Amygdala (tissue), 56 donors: ENCODE data around the gene RLF.
"Not testable (repeated sequence)": the region's sequence is repeated elsewhere in the genome, so short reads cannot be mapped to it uniquely, and the experiment has no call there.

Experiments
- DNase-seq, 56 donors: peaks; one replicate each; lab custom pipeline; 2025; lab: John Stamatoyannopoulos, UW

RLF gene

DNA sequence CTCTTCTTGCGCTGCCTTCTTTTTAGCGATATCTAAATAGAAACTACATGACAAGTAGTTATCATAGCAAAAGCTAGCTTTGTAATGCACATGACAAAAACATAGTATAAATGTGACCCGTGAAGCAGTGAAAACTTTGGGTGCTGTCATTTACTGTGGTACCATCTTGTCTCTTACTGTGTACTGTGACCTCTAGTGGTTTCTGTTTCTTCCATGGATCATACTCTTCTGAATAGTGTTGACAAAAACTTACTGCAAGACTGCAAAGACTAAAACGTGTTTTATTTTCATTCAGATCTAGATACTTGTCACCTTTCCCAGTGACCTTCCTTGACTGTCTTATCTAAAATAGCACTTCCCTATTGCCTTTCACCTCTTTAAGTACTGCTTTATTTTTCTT is 6.1 kb downstream of the RLF start:
- no peak for DNase-seq

GRCh38 chr1:40171036-40171435 is 9.8 kb downstream of the RLF start:
- DNase-seq: no peak

DNA sequence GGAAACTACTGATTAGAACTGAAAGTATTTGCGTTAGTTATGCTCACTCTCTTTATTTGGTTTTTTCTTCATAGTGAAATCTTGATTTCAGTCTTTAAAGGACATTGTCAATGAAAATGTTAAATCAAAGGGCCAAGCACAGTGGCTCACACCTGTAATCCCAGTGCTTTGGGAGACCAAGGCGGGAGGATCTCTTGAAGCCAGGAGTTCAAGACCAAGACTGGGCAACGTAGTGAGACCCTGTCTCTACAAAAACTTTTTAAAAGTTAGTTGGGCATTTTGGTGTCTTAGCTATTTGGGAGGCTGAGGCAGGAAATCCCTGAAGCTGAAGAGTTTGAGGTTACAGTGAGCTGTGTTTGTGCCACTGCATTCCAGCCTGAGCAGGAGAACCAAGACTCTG is 13.6 kb downstream of the RLF start:
- no peak for DNase-seq

DNA sequence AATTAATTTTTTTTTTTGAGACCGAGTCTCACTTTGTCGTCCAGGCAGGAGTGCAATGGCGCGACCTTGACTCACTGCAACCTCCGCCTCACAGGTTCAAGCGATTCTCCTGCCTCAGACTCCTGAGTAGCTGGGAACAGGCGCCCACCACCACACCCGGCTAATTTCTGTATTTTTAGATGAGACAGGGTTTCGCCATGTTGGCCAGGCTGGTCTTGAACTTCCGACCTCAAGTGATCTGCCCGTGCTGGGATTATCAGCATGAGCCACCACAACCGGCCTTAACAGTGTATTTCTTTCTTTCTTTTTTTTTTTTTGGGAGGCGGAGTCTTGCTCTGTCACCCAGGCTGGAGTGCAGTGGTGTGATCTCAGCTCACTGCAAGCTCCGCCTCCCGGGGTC is 15.8 kb downstream of the RLF start:
- not testable (repeated sequence) for DNase-seq

DNA sequence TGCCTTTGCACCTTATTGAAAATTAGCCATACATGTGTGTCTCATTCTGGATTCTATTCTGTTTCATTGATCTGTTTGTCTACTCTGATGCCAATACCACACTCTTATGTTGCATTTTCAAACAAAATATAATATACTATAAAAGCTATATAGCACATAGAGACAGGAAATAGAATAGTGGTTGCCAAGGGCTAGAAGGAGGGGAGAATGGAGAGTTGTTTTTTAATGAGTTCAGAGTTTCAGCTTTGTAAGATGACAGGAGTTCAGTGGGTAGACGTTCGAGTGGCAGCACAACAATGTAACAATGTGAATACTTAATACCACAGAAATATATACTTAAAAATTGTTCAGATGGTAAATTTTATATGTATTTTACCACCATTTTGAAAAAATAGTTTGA is 17.0 kb downstream of the RLF start:
- DNase-seq: no peak

- no peak for DNase-seq
These were observed 18.4 kb downstream of the RLF start for GRCh38 chr1:40179496-40180089.

DNA sequence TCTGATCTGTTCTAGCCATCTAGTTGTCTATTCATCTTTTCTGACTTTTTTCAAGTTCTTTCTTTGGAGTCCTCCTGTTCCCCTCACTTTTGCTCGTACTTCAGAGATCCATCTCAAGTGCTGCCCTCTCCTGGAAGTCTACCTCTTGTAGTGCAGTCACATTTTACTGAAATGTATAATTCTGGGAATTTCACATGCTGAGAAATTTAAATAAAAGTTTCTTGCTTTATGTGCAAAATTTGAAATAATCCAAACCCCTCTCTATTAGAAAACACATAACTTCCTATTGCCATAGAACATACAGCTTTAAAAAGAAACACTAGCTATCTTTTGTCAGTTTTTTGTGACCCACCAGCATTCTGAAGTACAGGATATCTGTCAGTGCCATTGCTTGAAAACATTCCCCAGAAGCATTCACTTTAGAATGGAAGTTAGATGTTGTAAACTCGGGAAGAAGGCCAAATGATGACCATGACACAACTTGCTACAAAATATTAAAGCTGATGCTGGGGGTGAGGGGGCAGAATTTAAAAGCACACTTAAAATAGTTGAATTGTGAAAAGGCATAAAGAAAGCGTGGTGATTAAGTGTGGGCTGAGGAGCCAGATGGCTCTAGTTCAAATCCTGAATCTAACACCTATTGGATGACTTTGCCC is 22.0 kb downstream of the RLF start:
- DNase-seq: peak in 1 of 56 donors; percentile 15

DNA sequence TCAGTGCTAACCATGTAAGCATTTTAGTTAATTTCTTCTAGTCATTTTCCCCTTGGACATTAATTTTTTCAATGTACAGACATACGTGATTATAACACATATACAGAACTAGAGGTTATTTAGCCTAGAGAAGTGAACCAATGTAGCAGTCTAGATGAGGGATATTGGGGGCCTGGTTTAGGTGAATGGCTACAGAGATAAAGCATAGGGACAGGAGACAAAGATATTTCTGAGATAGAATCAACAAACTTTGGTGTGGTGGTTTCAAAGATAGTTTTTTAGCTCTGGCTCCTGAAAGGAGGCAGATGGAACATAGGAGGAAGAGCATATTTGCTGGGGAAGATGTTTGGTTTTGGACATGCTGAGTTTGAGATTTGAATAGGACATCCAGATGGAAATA is 23.0 kb downstream of the RLF start:
- DNase-seq: no peak

DNA sequence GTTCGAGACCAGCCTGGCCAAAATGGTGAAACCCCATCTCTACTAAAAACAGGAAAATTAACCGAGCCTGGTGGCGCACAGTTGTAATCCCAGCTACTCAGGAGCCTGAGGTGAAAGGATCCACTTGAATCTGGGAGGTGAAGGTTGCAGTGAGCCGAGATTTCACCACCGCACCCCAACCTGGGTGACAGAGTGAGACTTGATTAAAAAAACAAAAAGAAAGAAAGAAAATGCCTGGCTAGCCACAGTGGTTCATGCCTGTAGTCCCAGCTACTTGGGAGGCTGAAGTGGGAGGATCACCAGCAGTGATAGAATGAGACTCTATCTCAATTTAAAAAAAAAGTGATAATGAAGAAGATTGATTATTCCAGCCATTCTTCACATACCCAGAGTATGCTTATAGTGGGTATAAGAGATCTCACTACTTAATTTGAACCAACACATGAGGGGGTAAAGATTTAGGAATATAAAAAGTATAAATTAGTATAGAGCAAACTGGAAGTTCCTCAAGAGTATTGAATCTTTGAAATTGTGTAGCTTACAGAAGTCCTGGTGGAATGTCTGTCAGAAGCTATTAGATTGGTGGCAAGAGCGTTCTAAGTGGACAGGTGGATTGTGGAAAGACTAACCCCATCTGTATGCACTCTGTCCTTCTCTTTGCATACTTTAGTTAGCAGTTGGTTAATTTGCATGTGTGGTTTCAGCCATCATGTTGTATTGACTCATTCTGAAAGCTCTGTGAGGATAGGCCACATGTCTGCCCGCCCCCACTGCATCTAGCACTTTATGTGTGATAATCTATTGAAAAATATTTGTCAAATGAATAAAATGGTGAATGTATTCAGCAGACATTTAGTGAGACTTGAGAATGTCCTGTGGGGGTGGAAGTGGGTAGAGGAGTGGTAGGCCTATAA is 25.0 kb downstream of the RLF start:
- DNase-seq: peak in 14 of 56 donors; percentile 1 to 46 (median 15)

GRCh38 chr1:40187399-40187798 is 26.2 kb downstream of the RLF start:
- DNase-seq: no peak

DNA sequence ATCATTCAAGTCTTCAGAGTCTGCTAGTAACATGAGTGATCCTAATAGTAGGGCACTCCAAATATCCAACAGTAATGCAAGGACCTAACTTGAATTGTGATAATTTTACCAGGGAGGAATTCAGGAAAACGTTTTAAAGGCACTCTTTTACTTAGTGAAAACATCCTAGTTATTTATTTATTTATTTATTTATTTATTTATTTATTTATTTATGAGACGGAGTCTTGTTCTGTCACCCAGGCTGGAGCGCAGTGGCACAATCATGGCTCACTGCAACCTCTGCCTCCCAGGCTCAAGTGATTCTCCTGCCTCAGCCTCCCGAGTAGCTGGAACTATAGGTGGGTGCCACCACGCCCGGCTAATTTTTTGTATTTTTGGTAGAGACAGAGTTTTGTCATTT is 33.5 kb downstream of the RLF start:
- DNase-seq: not testable (repeated sequence)

- DNase-seq: no peak
These were observed 36.5 kb downstream of the RLF start for GRCh38 chr1:40197656-40198055.

DNA sequence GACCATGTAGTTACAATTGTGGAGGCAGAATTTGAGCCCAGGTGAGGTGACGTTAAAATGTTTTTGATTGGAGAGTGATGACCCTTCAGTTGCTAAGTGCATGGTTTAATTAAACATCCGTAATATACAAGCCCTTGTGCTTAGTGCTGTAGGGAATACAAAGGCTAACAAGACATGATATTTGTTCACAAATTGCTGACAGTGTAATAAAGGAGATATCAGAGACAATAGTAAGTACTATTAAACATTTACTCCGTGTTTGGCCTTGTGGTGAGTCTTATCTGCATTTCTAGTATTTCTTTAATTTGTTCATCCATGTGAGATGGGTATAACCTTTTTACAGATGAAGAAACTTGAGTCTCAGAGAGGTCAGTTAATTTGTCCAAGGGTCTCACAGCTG is 37.9 kb downstream of the RLF start:
- DNase-seq: no peak

DNA sequence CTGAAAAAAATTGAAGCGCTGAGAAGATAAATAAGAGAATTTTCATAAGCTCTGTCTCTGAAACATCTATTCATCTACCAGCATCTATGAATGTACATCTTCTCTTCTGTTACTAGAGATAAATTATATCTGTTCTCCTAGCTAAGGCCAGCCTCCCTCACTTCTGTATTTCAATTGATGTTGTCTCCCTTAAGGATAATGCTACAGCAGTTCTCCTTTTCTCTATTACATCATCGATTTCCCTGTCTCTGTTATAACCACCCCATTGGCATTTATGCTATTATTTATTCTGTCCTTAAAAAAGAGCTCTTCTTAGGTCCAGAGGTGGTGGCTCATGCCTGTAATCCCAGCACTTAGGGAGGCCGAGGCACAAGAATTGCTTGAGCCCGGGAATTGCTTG is 43.7 kb downstream of the RLF start:
- DNase-seq: no peak

DNA sequence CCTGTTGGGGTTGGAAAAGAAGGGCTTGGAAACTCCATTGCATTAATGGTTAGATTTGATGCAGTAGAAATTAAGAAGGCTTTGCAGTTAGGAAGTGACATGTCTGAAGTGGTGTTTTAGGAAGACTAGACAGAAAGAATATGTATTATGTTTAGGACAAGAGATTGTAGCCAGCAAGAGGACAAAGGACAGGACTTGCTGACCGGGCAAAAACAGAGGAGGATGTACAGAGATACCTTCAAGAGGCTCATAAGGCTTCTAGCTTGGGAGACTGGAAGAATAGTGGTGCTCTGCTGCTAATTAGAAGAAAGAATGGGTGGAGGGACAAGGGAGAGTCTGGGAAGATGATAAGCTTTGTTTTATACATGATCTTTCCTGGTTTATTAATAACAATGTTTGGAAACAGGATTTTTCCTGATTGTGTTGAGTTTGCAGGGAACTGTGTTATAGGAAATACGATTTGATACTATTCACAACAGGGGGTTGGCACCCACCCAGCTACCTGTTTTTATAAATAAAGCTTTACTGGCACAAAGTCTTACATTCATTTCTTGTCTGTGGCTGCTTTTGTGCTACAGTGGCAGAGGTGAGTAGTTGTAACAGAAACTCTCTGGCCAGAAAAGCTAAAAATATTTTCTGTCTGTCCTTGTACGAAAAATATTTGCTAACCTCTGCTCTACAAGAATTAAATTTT is 49.5 kb downstream of the RLF start:
- no peak for DNase-seq

GRCh38 chr1:40218333-40218732 is 57.1 kb downstream of the RLF start:
- no peak for DNase-seq

- DNase-seq: not testable (repeated sequence)
These were observed 60.3 kb downstream of the RLF start for GRCh38 chr1:40221471-40221905.

- DNase-seq: no peak
These were observed 61.0 kb downstream of the RLF start for GRCh38 chr1:40221977-40222772.

DNA sequence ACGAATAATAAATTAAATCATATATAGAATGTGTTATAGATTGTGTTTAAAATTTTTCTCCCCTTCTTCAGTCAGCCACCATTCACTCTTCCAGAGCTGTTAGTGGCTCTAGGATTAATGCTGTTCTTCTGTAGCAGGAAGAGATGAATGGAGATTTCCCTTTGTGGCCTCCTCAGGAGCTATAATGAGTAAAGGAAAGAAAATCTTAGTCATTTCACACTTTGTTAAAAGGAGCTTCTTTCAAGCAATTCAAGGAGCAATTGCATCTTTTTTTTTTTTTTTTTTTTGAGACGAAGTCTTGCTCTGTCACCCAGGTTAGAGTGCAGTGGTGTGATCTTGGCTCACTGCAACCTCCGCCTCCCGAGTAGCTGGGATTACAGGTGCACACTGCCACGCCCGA is 62.9 kb downstream of the RLF start:
- DNase-seq: no peak

GRCh38 chr1:40226192-40226591 is 65.0 kb downstream of the RLF start:
- no peak for DNase-seq
